Fibroblast of upper back skin (primary cell): ENCODE measurements around the gene CUTC.

Experiments
- DNase-seq: peaks from one replicate; pipeline ENCODE4 v3.0.0-alpha.2; 2013

Gene CUTC

GRCh38 chr10:99784727-99785441 is 52.9 kb downstream of the CUTC start:
- peak; percentile 50 for DNase-seq

DNA sequence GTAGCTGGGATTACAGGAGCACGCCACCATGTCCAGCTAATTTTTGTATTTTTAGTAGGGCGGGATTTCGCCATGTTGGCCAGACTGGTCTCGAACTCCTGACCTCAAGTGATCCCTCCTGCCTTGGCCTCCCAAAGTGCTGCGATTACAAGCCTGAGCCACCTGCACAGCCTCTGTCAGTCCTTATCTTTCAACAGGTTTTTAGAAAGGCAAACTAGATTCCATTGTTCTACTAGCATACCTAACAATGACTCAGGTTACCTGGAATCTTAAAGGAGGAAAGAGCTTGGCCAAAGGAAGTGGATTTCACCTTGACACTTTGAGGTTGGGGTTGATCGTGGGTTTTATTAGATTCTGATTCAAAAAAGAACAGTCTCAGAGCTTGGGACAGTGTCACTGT is 53.6 kb downstream of the CUTC start:
- no peak for DNase-seq

GRCh38 chr10:99787311-99787710 is 55.3 kb downstream of the CUTC start:
- DNase-seq = no peak

GRCh38 chr10:99787782-99788445 is 55.9 kb downstream of the CUTC start:
- DNase-seq = no peak

- DNase-seq = peak; percentile 98
These were observed 56.7 kb downstream of the CUTC start for GRCh38 chr10:99788598-99789256.

DNA sequence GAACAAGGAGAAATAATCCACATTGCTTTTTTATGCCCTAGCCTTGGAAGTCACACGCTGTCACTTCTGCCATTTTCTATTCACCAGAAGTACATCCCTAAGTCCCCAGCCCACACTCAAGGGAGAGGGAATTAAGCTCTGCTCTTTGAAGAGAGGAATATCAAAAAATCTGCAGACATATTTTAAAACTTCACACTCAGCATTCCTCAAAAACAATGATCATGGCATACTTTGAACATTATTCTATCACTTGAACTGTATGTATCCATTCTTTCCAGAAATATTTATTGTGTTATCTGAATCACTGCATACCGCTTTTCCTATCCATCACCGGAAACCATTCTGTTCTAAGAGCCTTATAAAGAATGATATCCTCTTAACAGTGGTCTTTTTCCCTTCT is 59.8 kb downstream of the CUTC start:
- no peak for DNase-seq

GRCh38 chr10:99793819-99794218 is 61.8 kb downstream of the CUTC start:
- DNase-seq = no peak

- no peak for DNase-seq
These were observed 64.9 kb downstream of the CUTC start for GRCh38 chr10:99796928-99797327.

DNA sequence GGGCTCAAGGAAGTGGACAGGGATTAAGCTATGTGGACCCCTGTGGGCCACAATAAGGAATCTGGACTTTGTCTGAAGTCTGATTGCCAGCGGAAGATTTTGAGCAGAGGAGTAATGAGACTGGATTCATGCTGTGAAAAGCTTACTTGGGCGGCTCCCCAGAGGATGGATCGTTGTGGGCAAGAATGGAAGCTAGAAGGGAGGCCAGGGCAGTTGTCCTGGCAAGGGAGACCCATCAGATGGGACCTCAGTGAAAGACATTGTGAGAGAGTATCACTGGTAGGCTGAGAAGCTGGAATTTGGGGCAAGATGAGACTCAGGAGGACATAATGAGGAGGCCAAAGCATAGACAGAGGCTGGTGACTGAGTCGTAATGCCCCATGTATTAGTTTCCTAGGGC is 66.0 kb downstream of the CUTC start:
- DNase-seq = no peak

- no peak for DNase-seq
These were observed 66.9 kb downstream of the CUTC start for GRCh38 chr10:99798920-99799319.

DNA sequence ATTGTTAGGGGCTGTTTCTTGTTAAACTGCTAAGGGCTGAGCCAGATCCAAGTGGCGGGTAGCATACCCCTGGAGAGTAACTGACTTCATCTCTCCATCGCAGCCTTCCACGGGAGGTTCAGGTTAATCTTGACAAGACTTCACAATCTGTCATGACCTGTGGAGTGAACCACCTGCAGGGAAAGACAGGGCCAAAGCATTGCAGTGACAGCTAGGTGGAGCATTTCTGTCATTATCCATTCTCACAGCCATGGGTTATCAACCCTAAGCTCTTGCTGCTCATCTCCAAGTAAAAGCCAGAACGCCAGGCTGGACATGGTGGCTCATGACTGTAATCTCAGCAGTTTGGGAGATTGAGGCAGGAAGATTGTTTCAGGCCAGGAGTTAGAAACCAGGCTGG is 67.6 kb downstream of the CUTC start:
- DNase-seq = no peak

GRCh38 chr10:99804471-99804870 is 72.4 kb downstream of the CUTC start:
- no peak for DNase-seq

GRCh38 chr10:99805190-99805589 is 73.2 kb downstream of the CUTC start:
- DNase-seq = no peak
